ENCODE data around the gene CCDC85C. TPM values are rescaled to one million over a fixed set of nuclear protein-coding genes. Genes with fewer than 3 reads are reported as not detected.

CCDC85C gene
- total and polyA plus RNA-seq, 2 of the 8 experiments (the other 6 are each of a cell fraction or from before 2014, with no cell fraction given) = 16.8 to 35.8 TPM

- TF ChIP-seq JUND (IDR thresholded peaks at IDR 0.05; ENCODE audit: low read length) = no peak
- TF ChIP-seq RNF2 (IDR thresholded peaks at IDR 0.05; ENCODE audit: borderline replicate concordance, low read depth, low read length, missing control alignments, poor library complexity, severe bottlenecking) = peak; percentile 79
- TF ChIP-seq SUZ12 (IDR thresholded peaks at IDR 0.05; ENCODE audit: low read length) = 0 out of 2 replicates have a peak, but pooled peaks have one; percentile 39
- no peak for TF ChIP-seq CHD2 (IDR thresholded peaks at IDR 0.05; ENCODE audit: low read length)
- no peak for TF ChIP-seq PHF8 (conservative IDR thresholded peaks at IDR 0.05; ENCODE audit: low read depth, low read length)
- no peak for TF ChIP-seq EP300 (IDR thresholded peaks at IDR 0.05; ENCODE audit: borderline replicate concordance in 1 of 2, low read depth in 2 of 2, low read length in 2 of 2)
Observed at GRCh38 chr14:99603471-99604277, at the start of gene CCDC85C (continued).

Data from H1 (cell line).